Neural progenitor cell (in vitro differentiated cells): ENCODE measurements around the gene IFNGR2. TPM values are rescaled to one million over a fixed set of nuclear protein-coding genes. Genes with fewer than 3 reads are reported as not detected.

Experiments
- DNase-seq: peaks from one replicate; pipeline ENCODE4 v3.0.0-alpha.2; 2016; ENCODE audit warnings: low spot score
- H2AFZ ChIP-seq: fragments of 200-600 bp; sonication (generic); replicated peaks from 2 replicates; pipeline ENCODE4 v1.6.1; 2016; ENCODE audit warnings: antibody characterized with exemption
- H3F3A ChIP-seq: fragments of 200-600 bp; sonication (generic); 2 replicates; pipeline ENCODE4 v1.6.1; 2016; ENCODE audit warnings: antibody characterized with exemption, low read depth
- H3K27ac ChIP-seq: fragments of 200-600 bp; sonication (generic); 2 replicates; pipeline ENCODE4 v1.5.1; 2016; ENCODE audit warnings: mild to moderate bottlenecking
- H3K27me3 ChIP-seq: fragments of 200-600 bp; sonication (generic); 2 replicates; pipeline ENCODE4 v1.6.1; 2016; ENCODE audit warnings: mild to moderate bottlenecking, moderate library complexity
- H3K36me3 ChIP-seq: fragments of 200-600 bp; sonication (generic); 2 replicates; pipeline ENCODE4 v1.5.1; 2016
- H3K4me1 ChIP-seq: fragments of 200-600 bp; sonication (generic); 2 replicates; pipeline ENCODE4 v1.6.1; 2016; ENCODE audit warnings: mixed run types
- H3K4me2 ChIP-seq: fragments of 200-600 bp; sonication (generic); 2 replicates; pipeline ENCODE4 v1.6.1; 2016
- H3K4me3 ChIP-seq: fragments of 200-600 bp; sonication (generic); 2 replicates; pipeline ENCODE4 v1.5.1; 2016
- H3K79me2 ChIP-seq: fragments of 200-600 bp; sonication (generic); 2 replicates; pipeline ENCODE4 v1.6.1; 2016; ENCODE audit warnings: low read depth
- H3K9ac ChIP-seq: fragments of 200-600 bp; sonication (generic); 2 replicates; pipeline ENCODE4 v1.6.1; 2016
- H3K9me3 ChIP-seq: fragments of 200-600 bp; sonication (generic); 2 replicates; pipeline ENCODE4 v1.5.1; 2016; ENCODE audit warnings: low read depth
- H4K20me1 ChIP-seq: fragments of 200-600 bp; sonication (generic); 2 replicates; pipeline ENCODE4 v1.6.1; 2016; ENCODE audit warnings: low read depth
- H3K27ac Mint-ChIP-seq: 3 replicates; pipeline ENCODE4 v1.8.0; 2021; ENCODE audit warnings: mixed read lengths
- H3K27me3 Mint-ChIP-seq: 2 replicates; pipeline ENCODE4 v1.8.0; 2022; ENCODE audit warnings: low read depth, mild to moderate bottlenecking, inconsistent platforms, moderate library complexity, mixed read lengths; ENCODE audit not compliant: insufficient read depth
- H3K36me3 Mint-ChIP-seq: 3 replicates; pipeline ENCODE4 v1.8.0; 2021; ENCODE audit warnings: mixed read lengths
- H3K4me1 Mint-ChIP-seq: 3 replicates; pipeline ENCODE4 v1.8.0; 2021; ENCODE audit warnings: mixed read lengths
- H3K4me3 Mint-ChIP-seq: 3 replicates; pipeline ENCODE4 v1.8.0; 2021; ENCODE audit warnings: mild to moderate bottlenecking, moderate library complexity, mixed read lengths
- H3K9me3 Mint-ChIP-seq: 3 replicates; pipeline ENCODE4 v1.8.0; 2020; ENCODE audit warnings: mixed read lengths
- CTCF ChIP-seq: fragments of 200-600 bp; sonication (generic); IDR thresholded peaks from 2 replicates; pipeline ENCODE4 v1.5.1; 2017; ENCODE audit warnings: antibody characterized with exemption, mild to moderate bottlenecking
- EZH2 ChIP-seq: fragments of 200-600 bp; sonication (generic); IDR thresholded peaks from 2 replicates; pipeline ENCODE4 v1.6.1; 2017; ENCODE audit warnings: antibody characterized with exemption, mild to moderate bottlenecking, moderate library complexity
- EZH2phosphoT487 ChIP-seq: fragments of 200-600 bp; sonication (generic); IDR thresholded peaks from 2 replicates; pipeline ENCODE4 v1.6.1; 2017; ENCODE audit warnings: antibody characterized with exemption
- total RNA-seq: library from RNA; depleted of rRNA; stranded (reverse); fragments of >200 nt; gene quantifications from 2 replicates; pipeline ENCODE4 v1.2.3, GENCODE V29; 2015; ENCODE audit warnings: low replicate concordance

IFNGR2 gene
- total RNA-seq, 1 donor from 2014 or later = 50.6 TPM

DNA sequence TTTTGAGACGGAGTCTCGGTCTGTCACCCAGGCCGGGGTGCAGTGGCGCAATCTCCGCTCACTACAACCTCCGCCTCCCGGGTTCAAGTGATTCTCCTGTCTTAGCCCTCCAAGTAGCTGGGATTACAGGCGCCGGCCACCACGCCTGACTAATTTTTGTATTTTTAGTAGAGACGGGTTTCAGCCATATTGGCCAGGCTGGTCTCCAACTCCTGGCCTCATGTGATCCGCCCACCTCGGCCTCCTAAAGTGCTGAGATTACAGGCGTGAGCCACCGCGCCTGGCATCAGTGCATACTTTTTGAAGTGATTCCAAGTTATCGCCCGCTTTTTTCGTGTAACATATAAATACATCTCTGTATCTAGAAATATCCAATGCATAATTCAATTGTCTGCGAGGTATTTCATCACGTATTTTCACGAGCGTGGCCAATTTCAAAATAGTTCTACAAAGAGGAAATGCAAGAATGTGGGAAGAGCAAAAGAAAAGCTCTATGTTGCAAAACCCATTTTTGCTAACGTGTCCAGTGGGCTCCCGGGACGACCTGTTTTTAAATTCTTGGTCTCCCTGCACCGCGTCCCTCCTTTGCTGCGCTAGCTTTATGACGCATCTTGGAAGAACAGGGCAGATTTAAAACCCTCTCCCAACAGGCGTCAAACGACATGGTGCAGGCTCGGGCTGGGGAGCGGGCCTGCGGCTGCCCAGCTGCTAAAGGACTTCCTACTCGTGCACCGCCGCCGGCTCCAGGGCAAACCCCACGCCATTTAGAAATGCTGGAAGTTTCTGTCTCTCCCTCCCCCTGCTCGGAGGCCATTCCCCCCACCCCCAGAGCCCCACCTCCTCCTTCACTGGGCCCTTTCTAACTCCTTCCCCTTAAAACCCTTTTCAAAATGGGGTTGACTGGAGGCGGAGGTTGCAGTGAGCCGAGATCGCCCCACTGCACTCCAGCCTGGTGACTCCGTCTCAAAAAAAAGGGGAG is 923 bp upstream of the IFNGR2 start:
- TF ChIP-seq CTCF (no peak), EZH2phosphoT487 (no peak), EZH2 (no peak)
- peak overlapping the region; percentile 62 for H2AFZ ChIP-seq
- Mint-ChIP-seq H3K4me1 (peaks cover 8% of the 10 kb centered on the region), H3K36me3 (peaks cover 4% of the 10 kb centered on the region), H3K27me3 (peaks cover 10% of the 10 kb centered on the region), H3K27ac (no peak overlapping the region), H3K4me3 (peak overlapping the region; percentile 85), H3K9me3 (no peaks in the 10 kb centered on the region)
- H3K79me2 ChIP-seq = peaks cover 39% of the 10 kb centered on the region
- no peak overlapping the region for H3K27ac ChIP-seq
- DNase-seq = peak; percentile 59
- H3K9me3 ChIP-seq = no peaks in the 10 kb centered on the region
- H3K4me2 ChIP-seq = peak overlapping the region; percentile 83
- no peaks in the 10 kb centered on the region for H3K4me1 ChIP-seq
- H3K9ac ChIP-seq = no peak overlapping the region
- H3F3A ChIP-seq = peaks cover 20% of the 10 kb centered on the region
- H3K36me3 ChIP-seq = no peaks in the 10 kb centered on the region
- H3K27me3 ChIP-seq = no peaks in the 10 kb centered on the region
- H3K4me3 ChIP-seq = peak overlapping the region; percentile 82
- H4K20me1 ChIP-seq = peaks cover 14% of the 10 kb centered on the region

GRCh38 chr21:33403786-33404585 is 773 bp downstream of the IFNGR2 start:
- H3K27me3 ChIP-seq = no peaks in the 10 kb centered on the region
- no peak overlapping the region for H3K27ac ChIP-seq
- Mint-ChIP-seq H3K4me1 (peaks cover 8% of the 10 kb centered on the region), H3K27ac (peak overlapping the region; percentile 95), H3K36me3 (peaks cover 4% of the 10 kb centered on the region), H3K9me3 (no peaks in the 10 kb centered on the region), H3K27me3 (peaks cover 10% of the 10 kb centered on the region), H3K4me3 (peak overlapping the region; percentile 94)
- TF ChIP-seq CTCF (no peak), EZH2 (no peak), EZH2phosphoT487 (no peak)
- peak overlapping the region; percentile 80 for H2AFZ ChIP-seq
- peaks cover 25% of the 10 kb centered on the region for H4K20me1 ChIP-seq
- peak; percentile 68 for DNase-seq
- H3K9me3 ChIP-seq = no peaks in the 10 kb centered on the region
- peak overlapping the region; percentile 83 for H3K4me2 ChIP-seq
- peak overlapping the region; percentile 82 for H3K4me3 ChIP-seq
- no peaks in the 10 kb centered on the region for H3K36me3 ChIP-seq
- H3K79me2 ChIP-seq = peaks cover 56% of the 10 kb centered on the region
- peaks cover 20% of the 10 kb centered on the region for H3F3A ChIP-seq
- H3K9ac ChIP-seq = peak overlapping the region; percentile 62
- H3K4me1 ChIP-seq = no peaks in the 10 kb centered on the region

- H3K4me3 Mint-ChIP-seq = no peak overlapping the region
- Histone ChIP-seq H3K79me2 (peaks cover 81% of the 10 kb centered on the region), H2AFZ (no peak overlapping the region)
Measured at GRCh38 chr21:33406493-33406892, 3.3 kb downstream of the IFNGR2 start.

More at GRCh38 chr21:33406493-33406892, 3.3 kb downstream of the IFNGR2 start:
- Mint-ChIP-seq H3K27me3 (peaks cover 11% of the 10 kb centered on the region), H3K4me1 (peaks cover 8% of the 10 kb centered on the region), H3K36me3 (peaks cover 8% of the 10 kb centered on the region), H3K27ac (no peak overlapping the region), H3K9me3 (no peaks in the 10 kb centered on the region)
- Histone ChIP-seq H3K4me3 (no peak overlapping the region), H3K9ac (no peak overlapping the region), H3F3A (peaks cover 20% of the 10 kb centered on the region), H3K4me1 (no peaks in the 10 kb centered on the region), H3K27ac (no peak overlapping the region), H3K4me2 (no peak overlapping the region), H3K9me3 (no peaks in the 10 kb centered on the region), H3K27me3 (no peaks in the 10 kb centered on the region), H3K36me3 (no peaks in the 10 kb centered on the region), H4K20me1 (peaks cover 34% of the 10 kb centered on the region)
- DNase-seq = no peak
- no peak for TF ChIP-seq EZH2phosphoT487
- TF ChIP-seq CTCF = no peak
- no peak for TF ChIP-seq EZH2
